ENCODE data around the gene GAB1.

DNA sequence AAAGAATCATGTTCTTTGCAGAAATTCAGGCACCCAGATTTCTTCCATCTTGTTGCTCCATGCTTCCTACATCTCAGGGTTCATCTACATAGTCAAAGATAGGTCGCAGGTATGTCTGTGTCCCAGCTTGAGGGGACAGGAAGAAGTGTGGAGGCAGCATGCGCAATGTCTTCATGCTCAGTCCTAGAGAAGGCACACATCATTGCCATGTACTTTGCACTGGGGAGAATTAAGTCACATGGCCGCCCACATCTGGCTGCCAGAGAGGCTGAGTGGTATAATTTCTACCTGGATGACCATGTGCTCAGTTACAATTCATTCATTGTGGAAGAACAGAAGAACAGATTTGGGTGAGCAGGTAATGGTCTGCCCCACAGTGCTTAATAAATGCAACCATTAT, 54.1 kb downstream of the GAB1 start:
- TF ChIP-seq, protein P1, sequence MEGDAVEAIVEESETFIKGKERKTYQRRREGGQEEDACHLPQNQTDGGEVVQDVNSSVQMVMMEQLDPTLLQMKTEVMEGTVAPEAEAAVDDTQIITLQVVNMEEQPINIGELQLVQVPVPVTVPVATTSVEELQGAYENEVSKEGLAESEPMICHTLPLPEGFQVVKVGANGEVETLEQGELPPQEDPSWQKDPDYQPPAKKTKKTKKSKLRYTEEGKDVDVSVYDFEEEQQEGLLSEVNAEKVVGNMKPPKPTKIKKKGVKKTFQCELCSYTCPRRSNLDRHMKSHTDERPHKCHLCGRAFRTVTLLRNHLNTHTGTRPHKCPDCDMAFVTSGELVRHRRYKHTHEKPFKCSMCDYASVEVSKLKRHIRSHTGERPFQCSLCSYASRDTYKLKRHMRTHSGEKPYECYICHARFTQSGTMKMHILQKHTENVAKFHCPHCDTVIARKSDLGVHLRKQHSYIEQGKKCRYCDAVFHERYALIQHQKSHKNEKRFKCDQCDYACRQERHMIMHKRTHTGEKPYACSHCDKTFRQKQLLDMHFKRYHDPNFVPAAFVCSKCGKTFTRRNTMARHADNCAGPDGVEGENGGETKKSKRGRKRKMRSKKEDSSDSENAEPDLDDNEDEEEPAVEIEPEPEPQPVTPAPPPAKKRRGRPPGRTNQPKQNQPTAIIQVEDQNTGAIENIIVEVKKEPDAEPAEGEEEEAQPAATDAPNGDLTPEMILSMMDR (IDR thresholded peaks at IDR 0.05), result no peak
- TF ChIP-seq POLR2A (IDR thresholded peaks at IDR 0.05) (no peak), EP300 (IDR thresholded peaks at IDR 0.05) (no peak)
